ENCODE results near the gene R3HDM1. TPM values are rescaled to one million over a fixed set of nuclear protein-coding genes. Genes with fewer than 3 reads are reported as not detected.
"Not testable (repeated sequence)": the region's sequence is repeated elsewhere in the genome, so short reads cannot be mapped to it uniquely, and the experiment has no call there.

R3HDM1 gene
- total RNA-seq: 27.5 TPM
- polyA plus RNA-seq: 13.5 TPM

- Histone ChIP-seq H3K27ac (ENCODE audit: low read depth) (peak within 1 kb of the TSS; percentile 82), H3K4me1 (ENCODE audit: insufficient read depth) (no peaks in the 10 kb centered on the region), H3K36me3 (ENCODE audit: insufficient read depth) (no peaks in the 10 kb centered on the region), H3K4me3 (ENCODE audit: low read depth, low read length) (peak within 1 kb of the TSS; percentile 73)
- WGBS: under 1% methylated on average over 73 of the region's 75 CpGs
- peak; percentile 100 for DNase-seq (ENCODE audit: extremely low spot score)
These were observed at the start of gene R3HDM1 for GRCh38 chr2:135531231-135532197. Gene R3HDM1, plus strand, starts transcription at chr2:135531484. Its CDS starts 73,362 bp downstream, at chr2:135604846.

GRCh38 chr2:135485441-135485840 is 45.8 kb upstream of the R3HDM1 start:
- Histone ChIP-seq H3K4me1 (ENCODE audit: insufficient read depth) (no peaks in the 10 kb centered on the region), H3K36me3 (ENCODE audit: insufficient read depth) (no peaks in the 10 kb centered on the region), H3K27ac (ENCODE audit: low read depth) (no peak overlapping the region), H3K4me3 (ENCODE audit: low read depth, low read length) (no peak overlapping the region)
- no peak for DNase-seq (ENCODE audit: extremely low spot score)
- 91% methylated on average over 4 of the region's 4 CpGs for WGBS

DNA sequence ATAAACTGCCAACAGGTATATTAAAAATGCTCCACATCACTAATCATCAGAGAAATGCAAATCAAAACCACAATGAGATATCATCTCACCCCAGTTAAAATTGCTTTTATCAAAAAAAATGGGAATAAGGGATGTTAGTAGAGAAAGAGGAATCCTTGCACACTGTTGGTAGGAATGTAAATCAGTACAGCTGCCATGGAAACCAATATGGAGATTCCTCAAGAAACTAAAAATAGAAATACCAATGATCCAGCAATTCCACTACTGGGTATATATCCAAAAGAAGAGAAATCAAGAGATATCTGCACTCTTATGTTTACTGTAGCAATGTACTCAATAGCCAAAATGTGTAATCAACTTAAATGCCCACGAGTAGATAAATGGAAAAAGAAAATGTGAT is 40.9 kb upstream of the R3HDM1 start:
- WGBS: 91% methylated on average over 1 of the region's 1 CpG
- H3K4me3 ChIP-seq (ENCODE audit: low read depth, low read length): no peak overlapping the region
- H3K27ac ChIP-seq (ENCODE audit: low read depth): no peak overlapping the region
- H3K4me1 ChIP-seq (ENCODE audit: insufficient read depth): no peaks in the 10 kb centered on the region
- no peak for DNase-seq (ENCODE audit: extremely low spot score)
- H3K36me3 ChIP-seq (ENCODE audit: insufficient read depth): peaks cover 3% of the 10 kb centered on the region

DNA sequence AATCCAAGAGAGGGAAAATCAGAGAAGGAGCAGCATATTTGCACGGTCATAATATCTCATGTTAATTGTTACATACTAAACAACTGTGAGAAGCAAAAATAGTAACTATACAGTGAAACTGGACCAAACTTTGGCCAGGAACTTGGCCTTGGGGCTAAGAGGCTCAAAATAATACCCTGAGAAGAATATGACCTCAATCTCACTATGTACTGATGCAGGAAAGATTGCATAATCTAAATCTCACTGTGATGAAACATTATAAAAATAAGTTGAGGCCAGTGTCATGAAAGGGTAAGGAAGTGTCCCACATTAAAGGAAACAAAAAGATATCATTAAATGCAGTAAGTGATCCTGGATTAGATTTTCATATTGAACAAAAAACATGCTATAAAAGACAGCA is 36.8 kb upstream of the R3HDM1 start:
- peaks cover 3% of the 10 kb centered on the region for H3K36me3 ChIP-seq (ENCODE audit: insufficient read depth)
- H3K4me1 ChIP-seq (ENCODE audit: insufficient read depth): no peaks in the 10 kb centered on the region
- WGBS: 87% methylated on average over 1 of the region's 1 CpG
- no peak overlapping the region for H3K27ac ChIP-seq (ENCODE audit: low read depth)
- H3K4me3 ChIP-seq (ENCODE audit: low read depth, low read length): no peak overlapping the region
- no peak for DNase-seq (ENCODE audit: extremely low spot score)

DNA sequence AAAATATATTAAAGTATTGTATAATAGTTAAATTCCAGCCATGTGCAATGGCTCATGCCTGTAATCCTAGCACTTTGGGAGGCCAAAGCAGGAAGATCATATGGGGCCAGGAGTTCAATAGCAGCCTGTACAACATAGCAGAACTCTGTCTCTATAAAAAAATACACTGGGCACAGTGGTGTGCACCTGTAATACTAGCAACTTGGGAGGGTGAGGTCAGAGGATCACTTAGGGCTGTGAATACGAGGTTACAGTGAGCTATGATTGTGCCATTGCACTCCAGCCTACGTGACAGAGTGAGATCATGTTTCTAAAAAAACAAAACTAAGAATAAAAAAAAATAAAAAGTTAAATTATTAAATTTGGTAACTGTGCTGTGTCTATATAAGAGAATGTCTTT is 36.4 kb upstream of the R3HDM1 start:
- 96% methylated on average over 2 of the region's 2 CpGs for WGBS
- H3K4me1 ChIP-seq (ENCODE audit: insufficient read depth): no peaks in the 10 kb centered on the region
- no peak for DNase-seq (ENCODE audit: extremely low spot score)
- H3K27ac ChIP-seq (ENCODE audit: low read depth): no peak overlapping the region
- no peak overlapping the region for H3K4me3 ChIP-seq (ENCODE audit: low read depth, low read length)
- H3K36me3 ChIP-seq (ENCODE audit: insufficient read depth): peaks cover 3% of the 10 kb centered on the region

GRCh38 chr2:135498588-135498987 is 32.7 kb upstream of the R3HDM1 start:
- 94% methylated on average over 7 of the region's 7 CpGs for WGBS
- DNase-seq (ENCODE audit: extremely low spot score): not testable (repeated sequence)

DNA sequence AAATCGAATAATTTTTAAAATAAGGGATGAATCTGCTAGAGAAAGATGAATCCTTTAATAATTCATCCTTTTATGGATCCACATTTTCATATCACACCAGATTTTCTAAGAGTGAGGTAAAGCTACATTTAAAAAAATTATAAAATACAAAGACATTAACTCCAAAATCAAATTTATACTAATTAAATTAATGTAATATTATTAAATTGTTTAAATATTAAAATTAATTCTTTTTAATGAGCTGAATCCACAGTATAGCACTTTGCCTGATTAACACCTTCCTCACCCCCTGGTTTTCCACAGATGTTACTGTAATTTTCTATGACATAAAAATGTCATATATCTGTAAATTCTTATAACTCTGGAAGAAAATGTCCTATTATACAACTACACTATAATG is 26.5 kb upstream of the R3HDM1 start:
- WGBS: 89% methylated on average over 1 of the region's 1 CpG
- no peaks in the 10 kb centered on the region for H3K4me1 ChIP-seq (ENCODE audit: insufficient read depth)
- H3K4me3 ChIP-seq (ENCODE audit: low read depth, low read length): no peak overlapping the region
- no peak for DNase-seq (ENCODE audit: extremely low spot score)
- no peaks in the 10 kb centered on the region for H3K36me3 ChIP-seq (ENCODE audit: insufficient read depth)
- H3K27ac ChIP-seq (ENCODE audit: low read depth): no peak overlapping the region

More at GRCh38 chr2:135498588-135498987, 32.7 kb upstream of the R3HDM1 start:
- not testable (repeated sequence) for H3K36me3 ChIP-seq (ENCODE audit: insufficient read depth); H3K4me1 ChIP-seq (ENCODE audit: insufficient read depth); H3K4me3 ChIP-seq (ENCODE audit: low read depth, low read length); H3K27ac ChIP-seq (ENCODE audit: low read depth)

- Histone ChIP-seq H3K4me1 (ENCODE audit: insufficient read depth) (no peaks in the 10 kb centered on the region), H3K27ac (ENCODE audit: low read depth) (no peak overlapping the region), H3K4me3 (ENCODE audit: low read depth, low read length) (no peak overlapping the region), H3K36me3 (ENCODE audit: insufficient read depth) (no peaks in the 10 kb centered on the region)
- no peak for DNase-seq (ENCODE audit: extremely low spot score)
- 96% methylated on average over 5 of the region's 5 CpGs for whole genome bisulfite sequencing
These were observed 20.7 kb upstream of the R3HDM1 start for GRCh38 chr2:135510577-135510976.

- no peak overlapping the region for H3K27ac ChIP-seq (ENCODE audit: low read depth)
- WGBS: 97% methylated on average over 2 of the region's 2 CpGs
- H3K4me1 ChIP-seq (ENCODE audit: insufficient read depth): no peaks in the 10 kb centered on the region
- no peak overlapping the region for H3K4me3 ChIP-seq (ENCODE audit: low read depth, low read length)
- H3K36me3 ChIP-seq (ENCODE audit: insufficient read depth): no peaks in the 10 kb centered on the region
- DNase-seq (ENCODE audit: extremely low spot score): no peak
These were observed 19.2 kb upstream of the R3HDM1 start for GRCh38 chr2:135512099-135512498.

DNA sequence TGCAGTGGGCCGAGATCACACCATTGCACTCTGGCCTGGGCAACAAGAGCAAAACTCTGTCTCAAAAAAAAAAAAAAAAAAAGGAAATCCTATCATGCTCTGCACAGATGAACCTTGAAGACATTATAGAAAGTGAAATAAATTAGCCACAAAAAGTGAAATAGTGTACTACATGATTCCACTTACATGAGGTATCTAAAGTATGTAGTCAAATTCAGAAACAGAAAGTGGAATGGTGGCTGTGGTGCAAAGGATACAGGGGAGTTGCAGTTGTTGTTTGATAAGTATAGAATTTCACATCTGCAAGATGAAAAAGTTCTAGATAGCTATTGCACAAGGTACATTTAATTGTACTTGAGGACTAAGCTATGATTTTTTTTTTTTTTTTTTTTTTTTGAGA is 5.5 kb upstream of the R3HDM1 start:
- DNase-seq (ENCODE audit: extremely low spot score): no peak
- WGBS: 98% methylated on average over 1 of the region's 1 CpG
- no peaks in the 10 kb centered on the region for H3K4me1 ChIP-seq (ENCODE audit: insufficient read depth)
- no peak overlapping the region for H3K4me3 ChIP-seq (ENCODE audit: low read depth, low read length)
- no peak overlapping the region for H3K27ac ChIP-seq (ENCODE audit: low read depth)
- no peaks in the 10 kb centered on the region for H3K36me3 ChIP-seq (ENCODE audit: insufficient read depth)

DNA sequence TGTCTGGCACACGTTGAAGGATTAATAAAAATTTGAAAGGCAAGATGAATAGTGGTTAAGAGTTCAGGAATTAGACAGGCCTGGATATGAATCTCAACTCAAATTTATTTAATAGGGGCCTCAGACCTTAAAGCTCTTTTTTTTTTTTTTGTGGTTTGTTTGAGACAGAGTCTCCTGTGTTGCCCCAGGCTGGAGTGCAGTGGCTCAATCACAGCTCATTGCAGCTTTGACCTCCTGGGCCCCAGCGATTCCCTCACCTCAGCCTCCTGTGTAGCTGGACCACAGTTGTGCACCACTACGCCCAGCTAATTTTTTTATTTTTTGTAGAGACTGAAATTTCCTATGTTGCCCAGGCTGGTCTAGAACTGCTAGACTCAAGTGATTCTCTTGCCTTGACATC is 3.3 kb upstream of the R3HDM1 start:
- Histone ChIP-seq H3K4me1 (ENCODE audit: insufficient read depth) (no peaks in the 10 kb centered on the region), H3K27ac (ENCODE audit: low read depth) (no peak overlapping the region), H3K4me3 (ENCODE audit: low read depth, low read length) (no peak overlapping the region), H3K36me3 (ENCODE audit: insufficient read depth) (no peaks in the 10 kb centered on the region)
- DNase-seq (ENCODE audit: extremely low spot score): no peak
- WGBS: 92% methylated on average over 3 of the region's 3 CpGs

- H3K27ac ChIP-seq (ENCODE audit: low read depth): peak within 1 kb of the TSS; percentile 82
These were observed 712 bp upstream of the R3HDM1 start, which contains the start of gene ZRANB3 for GRCh38 chr2:135530313-135531230. Gene ZRANB3, minus strand, starts transcription at chr2:135531218.

GRCh38 chr2:135532581-135532980 is 1.3 kb downstream of the R3HDM1 start:
- no peaks in the 10 kb centered on the region for H3K36me3 ChIP-seq (ENCODE audit: insufficient read depth)
- no peak overlapping the region for H3K4me3 ChIP-seq (ENCODE audit: low read depth, low read length)
- 68% methylated on average over 3 of the region's 3 CpGs for WGBS
- no peak overlapping the region for H3K27ac ChIP-seq (ENCODE audit: low read depth)
- no peak for DNase-seq (ENCODE audit: extremely low spot score)
- H3K4me1 ChIP-seq (ENCODE audit: insufficient read depth): no peaks in the 10 kb centered on the region

More at GRCh38 chr2:135530313-135531230, 712 bp upstream of the R3HDM1 start, which contains the start of gene ZRANB3:
- peak; percentile 98 for DNase-seq (ENCODE audit: extremely low spot score)
- Histone ChIP-seq H3K4me3 (ENCODE audit: low read depth, low read length) (peak within 1 kb of the TSS; percentile 73), H3K4me1 (ENCODE audit: insufficient read depth) (no peaks in the 10 kb centered on the region), H3K36me3 (ENCODE audit: insufficient read depth) (no peaks in the 10 kb centered on the region)
- under 1% methylated on average over 46 of the region's 46 CpGs for WGBS
